Mesothelial cell of epicardium (in vitro differentiated cells): ENCODE measurements around the gene PLA2G4D. TPM values are rescaled to one million over a fixed set of nuclear protein-coding genes. Genes with fewer than 3 reads are reported as not detected.

Experiments used
- DNase-seq, 2 experiments: peaks; one replicate each; pipeline ENCODE4 v3.0.0; 2021; ENCODE audit warnings: low spot score in 2 of 2; ENCODE audit not compliant: unreplicated experiment in 2 of 2
- H3K27ac Mint-ChIP-seq: 2 replicates; pipeline ENCODE4 v1.8.0; 2021; ENCODE audit warnings: mixed read lengths
- H3K27me3 Mint-ChIP-seq: 2 replicates; pipeline ENCODE4 v1.8.0; 2021; ENCODE audit warnings: low read depth, mixed read lengths
- H3K36me3 Mint-ChIP-seq: 2 replicates; pipeline ENCODE4 v1.8.0; 2021; ENCODE audit warnings: mixed read lengths
- H3K4me1 Mint-ChIP-seq: 2 replicates; pipeline ENCODE4 v1.8.0; 2021; ENCODE audit warnings: mixed read lengths
- H3K4me3 Mint-ChIP-seq: 2 replicates; pipeline ENCODE4 v1.8.0; 2021; ENCODE audit warnings: mild to moderate bottlenecking, moderate library complexity, mixed read lengths
- H3K9me3 Mint-ChIP-seq: 2 replicates; pipeline ENCODE4 v1.8.0; 2021; ENCODE audit warnings: mixed read lengths
- total RNA-seq: library from RNA; stranded (reverse); gene quantifications from 3 replicates; pipeline ENCODE4 v1.2.1, GENCODE V29; 2021
- TF ChIP-seq, protein P1 (sequence below): fragments of 200-600 bp; sonication (generic); IDR thresholded peaks from one replicate; pipeline ENCODE4 v1.5.0; 2021; ENCODE audit warnings: antibody characterized with exemption; ENCODE audit not compliant: unreplicated experiment

Gene PLA2G4D
- total RNA-seq, 1 donor from 2014 or later, result not detected

DNA sequence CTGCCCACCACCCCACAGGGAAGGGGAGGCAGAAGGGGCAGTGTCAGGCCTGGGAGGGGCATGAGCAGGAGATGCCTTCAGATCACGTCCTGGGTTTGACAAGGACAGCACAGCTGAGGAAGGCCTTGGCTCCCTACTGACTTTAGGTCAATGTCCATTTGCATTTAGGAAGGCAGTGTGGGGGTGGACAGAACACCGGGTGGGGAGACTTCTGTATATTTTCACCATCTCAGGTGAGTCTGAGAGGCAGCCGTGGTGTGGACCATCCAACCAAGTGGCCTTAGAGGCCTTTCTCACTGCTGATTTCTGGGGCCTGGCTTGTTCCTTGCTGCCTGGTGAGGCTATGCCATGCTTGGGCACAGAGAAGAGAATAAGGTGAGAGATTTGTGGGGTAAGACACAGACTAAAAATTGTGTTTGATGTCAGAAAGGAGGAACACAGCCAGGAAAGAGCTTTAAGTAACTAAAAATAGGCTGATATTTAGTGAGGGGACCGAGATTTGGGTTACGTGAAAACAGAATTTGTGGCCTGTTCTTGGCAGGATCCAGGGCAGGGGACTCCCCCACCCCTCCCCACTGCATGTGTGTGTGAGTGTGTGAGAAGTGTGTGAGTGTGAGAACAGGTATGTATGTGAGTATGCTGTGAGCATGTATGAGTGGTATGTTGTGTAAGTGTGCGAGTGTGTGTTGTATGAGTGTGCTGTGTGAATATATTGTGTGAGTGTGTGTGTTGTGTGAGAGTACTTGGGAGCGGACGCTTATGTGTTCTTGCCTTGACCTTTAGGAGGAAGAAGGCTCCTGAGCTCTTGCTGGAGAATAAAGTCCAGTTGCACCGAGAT, 61.8 kb downstream of the PLA2G4D start:
- TF ChIP-seq, protein P1, sequence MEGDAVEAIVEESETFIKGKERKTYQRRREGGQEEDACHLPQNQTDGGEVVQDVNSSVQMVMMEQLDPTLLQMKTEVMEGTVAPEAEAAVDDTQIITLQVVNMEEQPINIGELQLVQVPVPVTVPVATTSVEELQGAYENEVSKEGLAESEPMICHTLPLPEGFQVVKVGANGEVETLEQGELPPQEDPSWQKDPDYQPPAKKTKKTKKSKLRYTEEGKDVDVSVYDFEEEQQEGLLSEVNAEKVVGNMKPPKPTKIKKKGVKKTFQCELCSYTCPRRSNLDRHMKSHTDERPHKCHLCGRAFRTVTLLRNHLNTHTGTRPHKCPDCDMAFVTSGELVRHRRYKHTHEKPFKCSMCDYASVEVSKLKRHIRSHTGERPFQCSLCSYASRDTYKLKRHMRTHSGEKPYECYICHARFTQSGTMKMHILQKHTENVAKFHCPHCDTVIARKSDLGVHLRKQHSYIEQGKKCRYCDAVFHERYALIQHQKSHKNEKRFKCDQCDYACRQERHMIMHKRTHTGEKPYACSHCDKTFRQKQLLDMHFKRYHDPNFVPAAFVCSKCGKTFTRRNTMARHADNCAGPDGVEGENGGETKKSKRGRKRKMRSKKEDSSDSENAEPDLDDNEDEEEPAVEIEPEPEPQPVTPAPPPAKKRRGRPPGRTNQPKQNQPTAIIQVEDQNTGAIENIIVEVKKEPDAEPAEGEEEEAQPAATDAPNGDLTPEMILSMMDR, result no peak
- no peaks in the 10 kb centered on the region for H3K36me3 Mint-ChIP-seq
- H3K4me1 Mint-ChIP-seq, result no peaks in the 10 kb centered on the region
- no peak for DNase-seq
- peaks cover 8% of the 10 kb centered on the region for H3K27me3 Mint-ChIP-seq
- no peak overlapping the region for H3K27ac Mint-ChIP-seq
- no peak overlapping the region for H3K4me3 Mint-ChIP-seq
- peaks cover 4% of the 10 kb centered on the region for H3K9me3 Mint-ChIP-seq

- H3K27me3 Mint-ChIP-seq, result peaks cover 20% of the 10 kb centered on the region
- no peak overlapping the region for H3K4me3 Mint-ChIP-seq
- TF ChIP-seq, protein P1, result no peak
- H3K27ac Mint-ChIP-seq, result no peak overlapping the region
- H3K9me3 Mint-ChIP-seq, result peaks cover 4% of the 10 kb centered on the region
- H3K4me1 Mint-ChIP-seq, result no peaks in the 10 kb centered on the region
- H3K36me3 Mint-ChIP-seq, result no peaks in the 10 kb centered on the region
- no peak for DNase-seq
Observed at GRCh38 chr15:42031198-42031915, 63.0 kb downstream of the PLA2G4D start.

GRCh38 chr15:42027521-42027920, 66.8 kb downstream of the PLA2G4D start:
- TF ChIP-seq, protein P1, result no peak
- Mint-ChIP-seq H3K4me3 (no peak overlapping the region), H3K4me1 (no peaks in the 10 kb centered on the region), H3K27me3 (peaks cover 23% of the 10 kb centered on the region), H3K9me3 (peaks cover 21% of the 10 kb centered on the region), H3K36me3 (peaks cover 2% of the 10 kb centered on the region), H3K27ac (no peak overlapping the region)
- DNase-seq, result no peak

DNA sequence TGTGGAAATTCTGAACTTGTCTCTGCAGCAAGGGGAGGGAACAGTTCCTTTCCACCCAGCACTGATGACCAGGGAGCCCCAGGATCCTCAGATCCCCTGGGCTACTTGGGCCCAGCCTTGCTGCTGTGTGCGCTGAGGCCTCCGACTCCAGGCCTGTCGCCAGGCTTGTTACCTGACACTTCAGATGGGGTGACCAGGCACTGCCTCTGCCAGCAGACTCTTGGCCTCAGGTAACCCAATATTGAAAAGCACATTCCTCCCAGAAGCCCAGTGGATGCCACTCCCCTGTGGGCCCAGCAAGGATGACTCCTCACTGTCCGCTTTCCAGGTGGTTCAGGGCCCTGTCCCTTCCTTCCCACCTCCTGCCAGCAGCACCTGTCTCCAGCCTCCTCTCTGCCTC, 70.1 kb downstream of the PLA2G4D start:
- Mint-ChIP-seq H3K4me1 (no peaks in the 10 kb centered on the region), H3K9me3 (peaks cover 24% of the 10 kb centered on the region), H3K4me3 (no peak overlapping the region), H3K27me3 (peaks cover 20% of the 10 kb centered on the region), H3K36me3 (peaks cover 2% of the 10 kb centered on the region), H3K27ac (no peak overlapping the region)
- TF ChIP-seq, protein P1, result no peak
- DNase-seq, result no peak

DNA sequence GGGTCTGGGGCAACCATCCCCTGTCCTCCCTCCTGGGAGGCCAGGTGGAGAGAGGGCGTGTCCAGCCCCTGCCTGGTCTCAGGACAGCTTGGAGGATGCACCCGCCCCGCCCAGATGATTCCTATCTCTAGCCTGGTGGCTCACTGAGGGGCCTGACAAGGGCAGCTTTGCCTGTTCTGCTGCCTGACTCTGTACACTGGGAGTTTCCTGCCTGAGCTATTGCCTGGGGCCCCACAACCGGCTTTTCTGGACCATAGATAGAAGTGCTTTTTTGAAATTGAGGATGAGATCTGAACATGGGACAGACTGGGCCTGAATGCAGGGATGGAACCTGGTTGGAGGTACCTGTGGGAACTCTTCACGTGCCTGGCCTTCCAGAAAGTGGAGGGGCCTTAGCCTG, 72.8 kb downstream of the PLA2G4D start:
- Mint-ChIP-seq H3K36me3 (peaks cover 2% of the 10 kb centered on the region), H3K9me3 (peaks cover 24% of the 10 kb centered on the region)
- TF ChIP-seq, protein P1, result no peak

More for the DNA sequence above, 72.8 kb downstream of the PLA2G4D start:
- DNase-seq, result no peak
- H3K4me3 Mint-ChIP-seq, result no peak overlapping the region
- peaks cover 19% of the 10 kb centered on the region for H3K27me3 Mint-ChIP-seq
- peaks cover 4% of the 10 kb centered on the region for H3K4me1 Mint-ChIP-seq
- H3K27ac Mint-ChIP-seq, result no peak overlapping the region
